SU-DHL-6 (cell line): Measurements from ENCODE around the gene ANKHD1.

Experiments used
- H2AFZ ChIP-seq: fragments of 200-600 bp; sonication (generic); 2 replicates; pipeline ENCODE4 v1.6.1; 2014; ENCODE audit warnings: low read depth, mild to moderate bottlenecking, moderate library complexity, mixed read lengths, antibody characterized with exemption, low read length; ENCODE audit not compliant: severe bottlenecking
- H3F3A ChIP-seq: fragments of 200-600 bp; shearing (Covaris generic); 2 replicates; pipeline ENCODE4 v1.6.0; 2016; ENCODE audit warnings: antibody characterized with exemption, mild to moderate bottlenecking; ENCODE audit not compliant: insufficient read depth
- H3K27ac ChIP-seq: fragments of 200-600 bp; sonication (generic); 2 replicates; pipeline ENCODE4 v1.5.1; 2016; ENCODE audit warnings: low read depth, mild to moderate bottlenecking, low read length, moderate library complexity, mixed read lengths
- H3K27me3 ChIP-seq: fragments of 200-600 bp; sonication (generic), shearing (Covaris generic); 2 replicates; pipeline ENCODE4 v1.6.0; 2014; ENCODE audit warnings: mild to moderate bottlenecking, low read length
- H3K36me3 ChIP-seq: fragments of 200-600 bp; sonication (generic); 2 replicates; pipeline ENCODE4 v1.6.1; 2014; ENCODE audit warnings: mild to moderate bottlenecking, low read length, mixed read lengths
- H3K4me2 ChIP-seq: fragments of 300-600, 200-600 bp; shearing (Covaris generic), sonication (generic); 2 replicates; pipeline ENCODE4 v1.6.0; 2014; ENCODE audit warnings: low read length, low read depth, mild to moderate bottlenecking; ENCODE audit not compliant: poor library complexity, severe bottlenecking
- H3K4me3 ChIP-seq: fragments of 200-600 bp; sonication (generic); 2 replicates; pipeline ENCODE4 v1.5.1; 2014; ENCODE audit warnings: antibody characterized with exemption, low read length, mild to moderate bottlenecking, mixed read lengths; ENCODE audit not compliant: insufficient read depth, poor library complexity, severe bottlenecking
- H3K79me2 ChIP-seq: fragments of 200-600 bp; sonication (generic); 2 replicates; pipeline ENCODE4 v1.6.1; 2014; ENCODE audit warnings: mild to moderate bottlenecking, low read length, moderate library complexity; ENCODE audit not compliant: insufficient read depth
- H3K9ac ChIP-seq: fragments of 200-600 bp; sonication (generic); 2 replicates; pipeline ENCODE4 v1.7.0; 2014; ENCODE audit warnings: mild to moderate bottlenecking, low read length
- H3K9me2 ChIP-seq: fragments of 200-600 bp; sonication (generic); replicated peaks from 2 replicates; pipeline ENCODE4 v1.6.1; 2014; ENCODE audit warnings: low read length; ENCODE audit not compliant: insufficient read depth
- H3K9me3 ChIP-seq: fragments of 200-600 bp; sonication (generic); 2 replicates; pipeline ENCODE4 v1.6.1; 2014; ENCODE audit warnings: low read length, mixed read lengths; ENCODE audit not compliant: insufficient read depth
- H4K20me1 ChIP-seq: fragments of 200-600 bp; sonication (generic); 2 replicates; pipeline ENCODE4 v1.6.1; 2014; ENCODE audit warnings: low read depth, mild to moderate bottlenecking, antibody characterized with exemption, low read length, moderate library complexity, mixed read lengths
- CTCF ChIP-seq: fragments of 200-600 bp; sonication (generic); IDR thresholded peaks from one replicate; pipeline ENCODE4 v1.5.1; 2017; ENCODE audit warnings: antibody characterized with exemption, mild to moderate bottlenecking, low read length, moderate library complexity; ENCODE audit not compliant: insufficient read depth, poor library complexity, severe bottlenecking
- EZH2phosphoT487 ChIP-seq: fragments of 200-600 bp; sonication (generic), shearing (Covaris generic); conservative IDR thresholded peaks from 2 replicates; pipeline ENCODE4 v1.6.1; 2018; ENCODE audit warnings: mild to moderate bottlenecking, antibody characterized with exemption, low read length, moderate library complexity, mixed read lengths

The ANKHD1 gene

GRCh38 chr5:140561753-140562523 is 160.3 kb downstream of the ANKHD1 start:
- no peaks in the 10 kb centered on the region for H3K36me3 ChIP-seq
- H3K79me2 ChIP-seq, result peaks cover 17% of the 10 kb centered on the region
- H3F3A ChIP-seq, result no peaks in the 10 kb centered on the region
- TF ChIP-seq CTCF (no peak), EZH2phosphoT487 (no peak)
- H3K9ac ChIP-seq, result no peak overlapping the region
- no peaks in the 10 kb centered on the region for H3K9me2 ChIP-seq
- H3K9me3 ChIP-seq, result no peaks in the 10 kb centered on the region
- H2AFZ ChIP-seq, result no peak overlapping the region
- no peak overlapping the region for H3K4me2 ChIP-seq
- H4K20me1 ChIP-seq, result no peaks in the 10 kb centered on the region
- no peak overlapping the region for H3K4me3 ChIP-seq
- H3K27me3 ChIP-seq, result no peaks in the 10 kb centered on the region
- no peak overlapping the region for H3K27ac ChIP-seq

GRCh38 chr5:140563596-140563995 is 162.0 kb downstream of the ANKHD1 start:
- Histone ChIP-seq H3K9me3 (no peaks in the 10 kb centered on the region), H3K4me3 (peak overlapping the region; percentile 72), H3K79me2 (peaks cover 15% of the 10 kb centered on the region; the same call in 1 of the 2 replicates), H3K27me3 (no peaks in the 10 kb centered on the region), H3K9ac (peak overlapping the region; percentile 82), H2AFZ (no peak overlapping the region), H3K27ac (no peak overlapping the region), H3K9me2 (no peaks in the 10 kb centered on the region), H3F3A (no peaks in the 10 kb centered on the region), H4K20me1 (no peaks in the 10 kb centered on the region), H3K4me2 (peak overlapping the region; percentile 71), H3K36me3 (no peaks in the 10 kb centered on the region)
- TF ChIP-seq EZH2phosphoT487 (no peak), CTCF (no peak)

- Histone ChIP-seq H4K20me1 (no peaks in the 10 kb centered on the region), H3K27ac (peak within 1 kb of the TSS; percentile 34), H3K27me3 (no peaks in the 10 kb centered on the region), H2AFZ (peak within 1 kb of the TSS; percentile 85), H3K9me2 (no peaks in the 10 kb centered on the region), H3K9me3 (no peaks in the 10 kb centered on the region), H3K4me3 (peak within 1 kb of the TSS; percentile 72), H3K79me2 (peaks cover 15% of the 10 kb centered on the region; the same call in 1 of the 2 replicates), H3K4me2 (peak within 1 kb of the TSS; percentile 71), H3F3A (no peaks in the 10 kb centered on the region), H3K9ac (peak within 1 kb of the TSS; percentile 82), H3K36me3 (no peaks in the 10 kb centered on the region)
- TF ChIP-seq EZH2phosphoT487 (no peak), CTCF (no peak)
Measured at GRCh38 chr5:140564196-140565023, 162.8 kb downstream of the ANKHD1 start, which contains the start of the genes APBB3 and SLC35A4. Gene APBB3 (minus strand): TSS chr5:140564598. CDS start chr5:140564245, 353 bp downstream. Gene SLC35A4 (plus strand): TSS chr5:140564828. CDS start chr5:140567170, 2,342 bp downstream.
